Epithelial cell of esophagus (primary cell): ENCODE results near the gene MFSD12.

ENCODE experiments used
- DNase-seq: peaks from one replicate; pipeline ENCODE4 v3.0.0; 2010; ENCODE audit warnings: low read depth
- H3K4me3 ChIP-seq: 2 replicates; pipeline ENCODE4 v1.5.1; 2011; ENCODE audit warnings: mild to moderate bottlenecking, low read length, control low read depth
- CTCF ChIP-seq: IDR thresholded peaks from 2 replicates; pipeline ENCODE4 v1.5.1; 2011; ENCODE audit warnings: low read depth, mild to moderate bottlenecking, low read length, control low read depth, inconsistent platforms; ENCODE audit not compliant: insufficient read depth; ENCODE audit errors: missing control alignments

The MFSD12 gene

GRCh38 chr19:3494559-3494958, 62.8 kb downstream of the MFSD12 start:
- DNase-seq = no peak
- no peak overlapping the region for H3K4me3 ChIP-seq

More at GRCh38 chr19:3494559-3494958, 62.8 kb downstream of the MFSD12 start:
- TF ChIP-seq CTCF = no peak
